ENCODE results near the gene CYP20A1. TPM values are rescaled to one million over a fixed set of nuclear protein-coding genes. Genes with fewer than 3 reads are reported as not detected.
"Not testable (repeated sequence)": the region's sequence is repeated elsewhere in the genome, so short reads cannot be mapped to it uniquely, and the experiment has no call there.

CYP20A1 gene
- total RNA-seq, 1 donor from 2014 or later = 32.4 TPM

GRCh38 chr2:203252818-203253217 is 14.0 kb downstream of the CYP20A1 start:
- Mint-ChIP-seq H3K27me3 (ENCODE audit: unreplicated experiment) (no peaks in the 10 kb centered on the region), H3K27ac (ENCODE audit: unreplicated experiment) (no peak overlapping the region), H3K4me3 (ENCODE audit: unreplicated experiment) (no peak overlapping the region), H3K9me3 (ENCODE audit: unreplicated experiment) (no peaks in the 10 kb centered on the region), H3K36me3 (ENCODE audit: unreplicated experiment) (peaks cover 33% of the 10 kb centered on the region), H3K4me1 (ENCODE audit: unreplicated experiment) (no peaks in the 10 kb centered on the region)
- TF ChIP-seq CTCF (IDR thresholded peaks at IDR 0.05) = no peak
- DNase-seq (ENCODE audit: extremely low spot score, unreplicated experiment) = no peak

GRCh38 chr2:203253422-203254095 is 14.7 kb downstream of the CYP20A1 start:
- not testable (repeated sequence) for H3K9me3 Mint-ChIP-seq (ENCODE audit: unreplicated experiment); H3K27me3 Mint-ChIP-seq (ENCODE audit: unreplicated experiment); H3K4me1 Mint-ChIP-seq (ENCODE audit: unreplicated experiment); DNase-seq (ENCODE audit: extremely low spot score, unreplicated experiment); H3K27ac Mint-ChIP-seq (ENCODE audit: unreplicated experiment); H3K4me3 Mint-ChIP-seq (ENCODE audit: unreplicated experiment)
- H3K36me3 Mint-ChIP-seq (ENCODE audit: unreplicated experiment) = peaks cover 35% of the 10 kb centered on the region

- TF ChIP-seq CTCF (IDR thresholded peaks at IDR 0.05) = no peak
- no peak overlapping the region for H3K27ac Mint-ChIP-seq (ENCODE audit: unreplicated experiment)
Observed at GRCh38 chr2:203261326-203262159, 22.7 kb downstream of the CYP20A1 start.

GRCh38 chr2:203279288-203279687 is 40.5 kb downstream of the CYP20A1 start:
- H3K27me3 Mint-ChIP-seq (ENCODE audit: unreplicated experiment) = no peaks in the 10 kb centered on the region
- TF ChIP-seq CTCF (IDR thresholded peaks at IDR 0.05) = no peak
- DNase-seq (ENCODE audit: extremely low spot score, unreplicated experiment) = no peak
- no peaks in the 10 kb centered on the region for H3K9me3 Mint-ChIP-seq (ENCODE audit: unreplicated experiment)
- no peak overlapping the region for H3K4me3 Mint-ChIP-seq (ENCODE audit: unreplicated experiment)
- H3K36me3 Mint-ChIP-seq (ENCODE audit: unreplicated experiment) = peaks cover 39% of the 10 kb centered on the region
- no peak overlapping the region for H3K27ac Mint-ChIP-seq (ENCODE audit: unreplicated experiment)
- H3K4me1 Mint-ChIP-seq (ENCODE audit: unreplicated experiment) = peaks cover 14% of the 10 kb centered on the region

More at GRCh38 chr2:203261326-203262159, 22.7 kb downstream of the CYP20A1 start:
- DNase-seq (ENCODE audit: extremely low spot score, unreplicated experiment) = no peak
- no peaks in the 10 kb centered on the region for H3K27me3 Mint-ChIP-seq (ENCODE audit: unreplicated experiment)
- peaks cover 27% of the 10 kb centered on the region for H3K36me3 Mint-ChIP-seq (ENCODE audit: unreplicated experiment)
- no peaks in the 10 kb centered on the region for H3K4me1 Mint-ChIP-seq (ENCODE audit: unreplicated experiment)
- no peaks in the 10 kb centered on the region for H3K9me3 Mint-ChIP-seq (ENCODE audit: unreplicated experiment)
- H3K4me3 Mint-ChIP-seq (ENCODE audit: unreplicated experiment) = no peak overlapping the region

- Mint-ChIP-seq H3K9me3 (ENCODE audit: unreplicated experiment) (no peaks in the 10 kb centered on the region), H3K27ac (ENCODE audit: unreplicated experiment) (peak overlapping the region; percentile 50), H3K27me3 (ENCODE audit: unreplicated experiment) (no peaks in the 10 kb centered on the region), H3K4me1 (ENCODE audit: unreplicated experiment) (peaks cover 14% of the 10 kb centered on the region), H3K4me3 (ENCODE audit: unreplicated experiment) (no peak overlapping the region), H3K36me3 (ENCODE audit: unreplicated experiment) (peaks cover 42% of the 10 kb centered on the region)
- no peak for DNase-seq (ENCODE audit: extremely low spot score, unreplicated experiment)
- no peak for TF ChIP-seq CTCF (IDR thresholded peaks at IDR 0.05)
Observed at GRCh38 chr2:203280428-203281064, 41.7 kb downstream of the CYP20A1 start.

All from osteocyte (in vitro differentiated cells).